HEK293 (cell line): ENCODE data around the gene MACO1.

Source experiments
- CTCF ChIA-PET: fragments of 350-600 bp; formaldehyde crosslinking; extraction: SDS; loops from one replicate; lab custom pipeline; 2021; ENCODE audit warnings: antibody characterized with exemption; lab: Yijun Ruan, JAX
- POLR2A ChIA-PET: fragments of 300-600 bp; formaldehyde crosslinking; extraction: SDS; loops from one replicate; lab custom pipeline; 2020; ENCODE audit warnings: antibody characterized with exemption, inconsistent platforms; lab: Yijun Ruan, JAX
- H3K27ac ChIP-seq: fragments of 200-500 bp; sonication (Bioruptor generic); 2 replicates; pipeline ENCODE4 v1.5.1; 2014; ENCODE audit warnings: low read depth, low read length, control low read depth, inconsistent platforms; ENCODE audit errors: extremely low read depth
- H3K36me3 ChIP-seq, 2 experiments: fragments of 200-500 bp in 1 of 2; sonication (Bioruptor generic) in 1 of 2; 1 replicate in 1 of 2; 2 replicates in 1 of 2; pipeline ENCODE4 v1.5.1; 2014 to 2017; ENCODE audit warnings: inconsistent platforms in 2 of 2, low read length in 2 of 2; ENCODE audit not compliant: control insufficient read depth in 2 of 2, insufficient read depth in 1 of 2
- H3K4me1 ChIP-seq: fragments of 200-500 bp; sonication (Bioruptor generic); 2 replicates; pipeline ENCODE4 v1.5.1; 2014; ENCODE audit warnings: mild to moderate bottlenecking, low read length, inconsistent platforms; ENCODE audit not compliant: control insufficient read depth, insufficient read depth
- H3K4me3 ChIP-seq: 2 replicates; pipeline ENCODE4 v1.5.1; 2011; ENCODE audit warnings: low read depth, mild to moderate bottlenecking, control low read depth, low read length, moderate library complexity
- H3K9me3 ChIP-seq: fragments of 200-500 bp; sonication (Bioruptor generic); 2 replicates; pipeline ENCODE4 v1.5.1; 2014; ENCODE audit warnings: low read depth, low read length, inconsistent platforms; ENCODE audit not compliant: control insufficient read depth, insufficient read depth
- GLIS1 ChIP-seq: fragments of 450-650 bp; formaldehyde crosslinking; IDR thresholded peaks from 2 replicates; pipeline ENCODE4 v1.5.1; 2016; ENCODE audit warnings: missing biosample characterization, missing genetic modification characterization
- GLIS2 ChIP-seq: fragments of 450-650 bp; formaldehyde crosslinking; IDR thresholded peaks from 2 replicates; pipeline ENCODE4 v1.5.1; 2016; ENCODE audit warnings: missing biosample characterization, missing genetic modification characterization
- IKZF3 ChIP-seq: fragments of 450-650 bp; IDR thresholded peaks from 2 replicates; pipeline ENCODE4 v1.5.0; 2018; ENCODE audit warnings: missing biosample characterization, mild to moderate bottlenecking, missing genetic modification characterization, moderate library complexity
- KLF10 ChIP-seq: fragments of 450-650 bp; IDR thresholded peaks from 2 replicates; pipeline ENCODE4 v1.5.1; 2018; ENCODE audit warnings: missing biosample characterization, mild to moderate bottlenecking, missing genetic modification characterization
- KLF9 ChIP-seq: fragments of 450-650 bp; formaldehyde crosslinking; IDR thresholded peaks from 2 replicates; pipeline ENCODE4 v1.5.1; 2016; ENCODE audit warnings: missing biosample characterization, missing genetic modification characterization, low read depth
- PRDM10 ChIP-seq: fragments of 450-650 bp; formaldehyde crosslinking; IDR thresholded peaks from 2 replicates; pipeline ENCODE4 v1.5.1; 2016; ENCODE audit warnings: missing biosample characterization, missing genetic modification characterization
- REST ChIP-seq: fragments of 450-650 bp; formaldehyde crosslinking; IDR thresholded peaks from 2 replicates; pipeline ENCODE4 v1.5.1; 2016; ENCODE audit warnings: missing biosample characterization, missing genetic modification characterization
- WT1 ChIP-seq: fragments of 450-650 bp; formaldehyde crosslinking; IDR thresholded peaks from 2 replicates; pipeline ENCODE4 v1.5.1; 2016; ENCODE audit warnings: missing biosample characterization, missing genetic modification characterization
- ZBTB20 ChIP-seq: fragments of 450-650 bp; formaldehyde crosslinking; IDR thresholded peaks from 2 replicates; pipeline ENCODE4 v1.5.1; 2016; ENCODE audit warnings: missing biosample characterization, missing genetic modification characterization
- ZFP69B ChIP-seq: fragments of 450-650 bp; formaldehyde crosslinking; IDR thresholded peaks from 2 replicates; pipeline ENCODE4 v1.5.1; 2016; ENCODE audit warnings: missing biosample characterization, missing genetic modification characterization
- ZIC2 ChIP-seq: fragments of 450-650 bp; formaldehyde crosslinking; IDR thresholded peaks from 2 replicates; pipeline ENCODE4 v1.5.1; 2016; ENCODE audit warnings: missing biosample characterization, missing genetic modification characterization
- ZNF76 ChIP-seq: fragments of 450-650 bp; formaldehyde crosslinking; IDR thresholded peaks from 2 replicates; pipeline ENCODE4; 2016; ENCODE audit warnings: low read depth, missing biosample characterization, missing genetic modification characterization, borderline replicate concordance
- ZNF792 ChIP-seq: fragments of 450-650 bp; formaldehyde crosslinking; IDR thresholded peaks from 2 replicates; pipeline ENCODE4 v1.5.1; 2016; ENCODE audit warnings: missing biosample characterization, missing genetic modification characterization
- TF ChIP-seq, protein P1 (sequence below): fragments of 450-650 bp; formaldehyde crosslinking; IDR thresholded peaks from 2 replicates; pipeline ENCODE4 v1.5.1; 2016; ENCODE audit warnings: missing biosample characterization, missing genetic modification characterization
- TF ChIP-seq, protein P2 (sequence below): fragments of 450-650 bp; formaldehyde crosslinking; IDR thresholded peaks from 2 replicates; pipeline ENCODE4 v1.5.1; 2016; ENCODE audit warnings: missing biosample characterization, missing genetic modification characterization
- TF ChIP-seq, protein P3 (sequence below): fragments of 450-650 bp; formaldehyde crosslinking; IDR thresholded peaks from 2 replicates; pipeline ENCODE4 v1.5.1; 2017; ENCODE audit warnings: missing biosample characterization, missing genetic modification characterization

MACO1 gene

GRCh38 chr1:25503551-25504426 lies 73.1 kb downstream of the MACO1 start (continued):
- TF ChIP-seq PRDM10 (tag by site-specific recombination) (0 out of 2 replicates have a peak, but pooled peaks have one; percentile 30), GLIS2 (tag by site-specific recombination) (peak; percentile 48; the same call in 1 of the 2 replicates), ZBTB20 (tag by site-specific recombination) (peak; percentile 73)
- TF ChIP-seq, protein P1, sequence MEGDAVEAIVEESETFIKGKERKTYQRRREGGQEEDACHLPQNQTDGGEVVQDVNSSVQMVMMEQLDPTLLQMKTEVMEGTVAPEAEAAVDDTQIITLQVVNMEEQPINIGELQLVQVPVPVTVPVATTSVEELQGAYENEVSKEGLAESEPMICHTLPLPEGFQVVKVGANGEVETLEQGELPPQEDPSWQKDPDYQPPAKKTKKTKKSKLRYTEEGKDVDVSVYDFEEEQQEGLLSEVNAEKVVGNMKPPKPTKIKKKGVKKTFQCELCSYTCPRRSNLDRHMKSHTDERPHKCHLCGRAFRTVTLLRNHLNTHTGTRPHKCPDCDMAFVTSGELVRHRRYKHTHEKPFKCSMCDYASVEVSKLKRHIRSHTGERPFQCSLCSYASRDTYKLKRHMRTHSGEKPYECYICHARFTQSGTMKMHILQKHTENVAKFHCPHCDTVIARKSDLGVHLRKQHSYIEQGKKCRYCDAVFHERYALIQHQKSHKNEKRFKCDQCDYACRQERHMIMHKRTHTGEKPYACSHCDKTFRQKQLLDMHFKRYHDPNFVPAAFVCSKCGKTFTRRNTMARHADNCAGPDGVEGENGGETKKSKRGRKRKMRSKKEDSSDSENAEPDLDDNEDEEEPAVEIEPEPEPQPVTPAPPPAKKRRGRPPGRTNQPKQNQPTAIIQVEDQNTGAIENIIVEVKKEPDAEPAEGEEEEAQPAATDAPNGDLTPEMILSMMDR (tag by site-specific recombination) = peak; percentile 67

DNA sequence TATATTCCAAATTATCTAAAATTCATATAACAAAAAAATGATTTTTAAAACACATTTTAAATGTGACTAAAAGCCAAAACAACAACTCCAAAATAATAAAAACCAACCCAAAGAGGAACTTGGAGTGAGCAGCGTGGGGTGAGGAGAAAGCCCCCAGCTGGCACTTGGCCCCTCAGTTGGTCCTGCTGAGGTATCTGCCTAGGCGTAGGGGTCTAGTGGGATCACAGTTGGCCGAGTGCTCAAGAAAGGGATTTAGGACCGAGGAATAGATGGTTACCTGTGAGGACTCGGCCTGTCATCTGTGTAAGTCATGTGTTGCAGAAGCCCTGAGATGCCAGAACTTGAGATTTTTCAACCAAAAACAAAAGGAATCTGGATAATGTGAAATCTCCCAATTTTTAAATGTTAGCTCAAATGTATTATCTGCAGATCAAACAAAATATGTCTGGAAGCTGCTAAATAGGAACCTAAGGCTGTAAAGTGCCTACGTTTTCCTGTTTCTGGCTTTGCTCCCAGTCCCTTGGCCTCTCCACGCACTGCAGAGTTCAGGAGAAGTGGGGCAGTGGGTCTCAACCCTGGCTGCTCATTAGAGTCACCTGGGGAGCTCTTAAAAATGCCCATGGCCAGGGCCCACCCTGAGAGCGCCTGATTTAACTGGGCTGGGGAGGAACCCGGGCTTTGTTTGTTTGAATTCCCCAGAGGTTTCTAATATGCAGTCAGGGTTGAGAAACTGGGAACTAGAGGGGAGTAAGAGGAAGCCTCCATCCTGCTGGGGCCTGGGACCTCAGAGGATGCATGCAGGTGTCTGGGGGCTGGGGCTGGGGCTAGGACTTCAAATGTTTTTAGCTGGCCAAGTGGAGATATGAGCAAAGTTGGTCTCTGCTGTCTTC lies 74.3 kb downstream of the MACO1 start:
- CTCF ChIA-PET = interaction anchor here (0.6 to 2.3 kb wide), 5 partner anchors 9 to 66 kb away, joined by 3 to 10 read pairs (median 7); no protein-coding TSS in a partner anchor
- H3K36me3 ChIP-seq = peaks cover 0 to 14% of the 10 kb centered on the region in 2 experiments; a peak in 1 of 3 replicates
- no peak overlapping the region for H3K27ac ChIP-seq
- no peak overlapping the region for H3K4me3 ChIP-seq
- POLR2A ChIA-PET = no interaction called here
- H3K4me1 ChIP-seq = no peaks in the 10 kb centered on the region
- no peaks in the 10 kb centered on the region for H3K9me3 ChIP-seq
- TF ChIP-seq GLIS1 (tag by site-specific recombination) (peak; percentile 44), REST (no peak), KLF10 (tag by site-specific recombination) (no peak), ZNF792 (no peak), ZFP69B (peak; percentile 92), ZIC2 (tag by site-specific recombination) (peak; percentile 49), IKZF3 (tag by site-specific recombination) (no peak), KLF9 (no peak), WT1 (tag by site-specific recombination) (peak; percentile 71), ZNF76 (tag by site-specific recombination) (no peak), ZBTB20 (tag by site-specific recombination) (0 out of 2 replicates have a peak, but pooled peaks have one; percentile 22)
- TF ChIP-seq, protein P2, sequence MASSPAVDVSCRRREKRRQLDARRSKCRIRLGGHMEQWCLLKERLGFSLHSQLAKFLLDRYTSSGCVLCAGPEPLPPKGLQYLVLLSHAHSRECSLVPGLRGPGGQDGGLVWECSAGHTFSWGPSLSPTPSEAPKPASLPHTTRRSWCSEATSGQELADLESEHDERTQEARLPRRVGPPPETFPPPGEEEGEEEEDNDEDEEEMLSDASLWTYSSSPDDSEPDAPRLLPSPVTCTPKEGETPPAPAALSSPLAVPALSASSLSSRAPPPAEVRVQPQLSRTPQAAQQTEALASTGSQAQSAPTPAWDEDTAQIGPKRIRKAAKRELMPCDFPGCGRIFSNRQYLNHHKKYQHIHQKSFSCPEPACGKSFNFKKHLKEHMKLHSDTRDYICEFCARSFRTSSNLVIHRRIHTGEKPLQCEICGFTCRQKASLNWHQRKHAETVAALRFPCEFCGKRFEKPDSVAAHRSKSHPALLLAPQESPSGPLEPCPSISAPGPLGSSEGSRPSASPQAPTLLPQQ = peak; percentile 72; the same call in 1 of the 2 replicates
- TF ChIP-seq, protein P3, sequence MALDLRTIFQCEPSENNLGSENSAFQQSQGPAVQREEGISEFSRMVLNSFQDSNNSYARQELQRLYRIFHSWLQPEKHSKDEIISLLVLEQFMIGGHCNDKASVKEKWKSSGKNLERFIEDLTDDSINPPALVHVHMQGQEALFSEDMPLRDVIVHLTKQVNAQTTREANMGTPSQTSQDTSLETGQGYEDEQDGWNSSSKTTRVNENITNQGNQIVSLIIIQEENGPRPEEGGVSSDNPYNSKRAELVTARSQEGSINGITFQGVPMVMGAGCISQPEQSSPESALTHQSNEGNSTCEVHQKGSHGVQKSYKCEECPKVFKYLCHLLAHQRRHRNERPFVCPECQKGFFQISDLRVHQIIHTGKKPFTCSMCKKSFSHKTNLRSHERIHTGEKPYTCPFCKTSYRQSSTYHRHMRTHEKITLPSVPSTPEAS (tag by site-specific recombination) = no peak
- TF ChIP-seq, all 188 proteins: peak for 6
